B cell (primary cell): ENCODE results near the gene QSOX2. TPM values are rescaled to one million over a fixed set of nuclear protein-coding genes. Genes with fewer than 3 reads are reported as not detected.
A peak's percentile ranks its signal among the peaks of the same experiment; 100 is the strongest.

Experiments used
- ATAC-seq: fragments of 200-7000 bp; cut with Tn5 transposase; one replicate; pipeline ENCODE4 v1.10.0; 2021; ENCODE audit warnings: low read depth, mild to moderate bottlenecking, moderate number of reproducible peaks, moderate library complexity
- CTCF ChIA-PET: fragments of 350-600 bp; sonication (Branson Sonifier 250); formaldehyde crosslinking; loops from one replicate; lab custom pipeline; 2021; ENCODE audit warnings: antibody characterized with exemption, inconsistent platforms; lab: Charles Lee
- POLR2A ChIA-PET: fragments of 350-600 bp; sonication (Branson Sonifier 250); formaldehyde crosslinking; loops from one replicate; lab custom pipeline; 2021; ENCODE audit warnings: antibody characterized with exemption; lab: Charles Lee
- DNase-seq: peaks from one replicate; pipeline ENCODE4 v3.0.0; 2013
- H2AFZ ChIP-seq: 2 replicates; pipeline ENCODE4 v1.6.1; 2012; ENCODE audit warnings: mild to moderate bottlenecking, low read depth, low read length; ENCODE audit not compliant: insufficient read depth, poor library complexity, severe bottlenecking
- H3K27ac ChIP-seq, 2 donors: 1 replicate in 1 of 2; 2 replicates in 1 of 2; pipeline ENCODE4 v1.5.1; 2012 to 2013; ENCODE audit warnings: low read length in 2 of 2, mild to moderate bottlenecking in 2 of 2, moderate library complexity in 1 of 2
- H3K27me3 ChIP-seq, 4 experiments: fragments of 200-600 bp in 1 of 4; sonication (generic) in 1 of 4; replicated peaks in 1 of 4; 1 replicate in 2 of 4; 2 replicates in 2 of 4; pipeline versions ENCODE4 v1.6.1 to v1.7.0; 2013 to 2016; ENCODE audit warnings: low read length in 3 of 4, mild to moderate bottlenecking in 2 of 4, mixed read lengths in 1 of 4, moderate library complexity in 1 of 4; ENCODE audit not compliant: insufficient read depth in 4 of 4, control insufficient read depth in 3 of 4; ENCODE audit errors: control extremely low read depth in 1 of 4
- H3K36me3 ChIP-seq, 2 experiments: replicated peaks in 1 of 2; 1 replicate in 1 of 2; 2 replicates in 1 of 2; pipeline versions ENCODE4 v1.6.1 to v1.7.1; 2013; ENCODE audit warnings: low read length in 1 of 2; ENCODE audit not compliant: insufficient read depth in 2 of 2, control insufficient read depth in 1 of 2; ENCODE audit errors: control extremely low read depth in 1 of 2, extremely low read depth in 1 of 2
- H3K4me1 ChIP-seq, 2 donors: fragments of 200-600 bp in 1 of 2; sonication (generic) in 1 of 2; 1 replicate in 1 of 2; 2 replicates in 1 of 2; pipeline versions ENCODE4 v1.5.1 to v1.6.1; 2013 to 2017; ENCODE audit warnings: low read length in 2 of 2; ENCODE audit not compliant: control insufficient read depth in 2 of 2, insufficient read depth in 2 of 2
- H3K4me2 ChIP-seq: replicated peaks from 2 replicates; pipeline ENCODE3; 2012; ENCODE audit warnings: mild to moderate bottlenecking, low read depth, low read length; ENCODE audit not compliant: poor library complexity, severe bottlenecking
- H3K4me3 ChIP-seq, 5 experiments: fragments of 200-600 bp in 1 of 5; sonication (generic) in 1 of 5; 1 replicate in 3 of 5; 2 replicates in 2 of 5; pipeline versions ENCODE4 v1.5.1 to v1.7.0; 2011 to 2016; ENCODE audit warnings: low read length in 4 of 5, mild to moderate bottlenecking in 4 of 5, low read depth in 2 of 5, control low read depth in 1 of 5, moderate library complexity in 1 of 5; ENCODE audit not compliant: insufficient read depth in 1 of 5; ENCODE audit errors: control extremely low read depth in 1 of 5, extremely low read depth in 1 of 5
- H3K79me2 ChIP-seq: fragments of 200-600 bp; sonication (generic); one replicate; pipeline ENCODE4 v1.6.0; 2016; ENCODE audit warnings: low read length; ENCODE audit not compliant: control insufficient read depth, insufficient read depth
- H3K9ac ChIP-seq: fragments of 200-600 bp; sonication (generic); 2 replicates; pipeline ENCODE4 v1.6.1; 2017; ENCODE audit warnings: mild to moderate bottlenecking, low read length, moderate library complexity
- H3K9me3 ChIP-seq, 3 donors: one replicate each; pipeline versions ENCODE4 v1.6.1 to v1.7.1; 2013; ENCODE audit warnings: low read length in 2 of 3; ENCODE audit not compliant: control insufficient read depth in 2 of 3, insufficient read depth in 1 of 3; ENCODE audit errors: control extremely low read depth in 1 of 3
- H4K20me1 ChIP-seq: 2 replicates; pipeline ENCODE4 v1.6.0; 2012; ENCODE audit warnings: mild to moderate bottlenecking, low read length; ENCODE audit not compliant: insufficient read depth, control insufficient read depth, poor library complexity, severe bottlenecking
- H3K27ac Mint-ChIP-seq: one replicate; pipeline ENCODE4 v1.8.0; 2021; ENCODE audit warnings: mixed read lengths
- H3K27me3 Mint-ChIP-seq: one replicate; pipeline ENCODE4 v1.8.0; 2021; ENCODE audit warnings: mixed read lengths
- H3K4me1 Mint-ChIP-seq: one replicate; pipeline ENCODE4 v1.8.0; 2021; ENCODE audit warnings: mixed read lengths
- H3K4me3 Mint-ChIP-seq: one replicate; pipeline ENCODE4 v1.8.0; 2021; ENCODE audit warnings: mixed read lengths
- H3K9me3 Mint-ChIP-seq: one replicate; pipeline ENCODE4 v1.8.0; 2022; ENCODE audit warnings: mixed read lengths; ENCODE audit not compliant: insufficient read depth
- EZH2 ChIP-seq: IDR thresholded peaks from 2 replicates; pipeline ENCODE4 v1.6.1; 2012; ENCODE audit warnings: borderline replicate concordance, low read depth, mild to moderate bottlenecking, moderate library complexity, low read length; ENCODE audit not compliant: insufficient read depth, poor library complexity, severe bottlenecking
- WGBS: methylation state at CpG from one replicate; pipeline ENCODE4 v1.1.5; 2013; ENCODE audit warnings: missing lambda C conversion rate; ENCODE audit not compliant: insufficient coverage; 5-methylcytosine and 5-hydroxymethylcytosine counted together
- intact Hi-C: fragments of 100-400 bp; cut with micrococcal nuclease; formaldehyde crosslinking; loops from one replicate; pipeline ENCODE4 v1.10.0; 2022
- polyA plus RNA-seq: library from polyadenylated mRNA; depleted of rRNA; stranded (reverse); fragments of >200 nt; gene quantifications from 2 replicates; pipeline ENCODE4 v1.2.3, GENCODE V29; 2012
- total RNA-seq, 2 donors: library from RNA; stranded (reverse); fragments of 120-200 nt in 1 of 2; gene quantifications; 1 replicate in 1 of 2; 2 replicates in 1 of 2; pipeline versions ENCODE4 v1.2.3 to v1.2.4, GENCODE V29; 2013 to 2022
- TF ChIP-seq, protein P1 (sequence below): fragments of 200-600 bp; IDR thresholded peaks from one replicate; pipeline ENCODE4 v1.8.0; 2022; ENCODE audit warnings: antibody characterized with exemption, mild to moderate bottlenecking

Gene QSOX2
- total and polyA plus RNA-seq, 2 donors (not counting 1 experiment from before 2014, with no cell fraction given), result 62.9 to 139 TPM

DNA sequence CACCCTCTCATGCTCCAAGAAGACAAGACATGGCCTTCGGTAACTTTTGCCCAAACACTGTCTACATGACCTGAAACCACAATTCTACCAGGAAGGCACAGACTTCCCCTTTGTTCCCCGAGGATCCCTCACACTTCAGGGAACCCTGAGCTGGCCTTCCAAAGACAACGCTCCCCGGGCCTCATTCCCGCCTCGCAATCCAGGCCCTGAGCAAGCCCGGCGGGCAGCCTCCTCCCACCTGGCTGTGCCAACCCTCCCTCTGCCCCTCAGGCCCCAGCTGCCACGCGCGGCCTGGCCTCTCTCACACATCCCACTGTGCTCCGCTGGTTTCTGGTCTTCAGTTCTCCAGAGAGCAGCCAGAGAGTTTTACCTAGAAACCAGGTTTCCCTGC, 7.3 kb downstream of the QSOX2 start:
- no peak for DNase-seq
- peaks cover 100% of the 10 kb centered on the region for H3K79me2 ChIP-seq
- CTCF ChIA-PET, result interaction anchor here (1.0 to 8.5 kb wide), 2 partner anchors 8 to 13 kb away, joined by 3 to 102 read pairs; no protein-coding TSS in a partner anchor

More for the DNA sequence above, 7.3 kb downstream of the QSOX2 start:
- Histone ChIP-seq H3K36me3 (peaks cover 2 to 52% of the 10 kb centered on the region in 2 experiments), H3K27ac (peak overlapping the region; percentile 54 to 78), H3K4me1 (peaks cover 66 to 90% of the 10 kb centered on the region in 2 donors), H3K4me2 (peak overlapping the region; percentile 86), H3K9me3 (no peaks in the 10 kb centered on the region), H3K27me3 (no peaks in the 10 kb centered on the region), H4K20me1 (peaks cover 91% of the 10 kb centered on the region), H3K4me3 (peak overlapping the region in 3 of 5 experiments; percentile 6 to 40 (median 29)), H3K9ac (peak overlapping the region; percentile 48), H2AFZ (peak overlapping the region; percentile 21)
- TF ChIP-seq EZH2, result no peak
- TF ChIP-seq, protein P1, sequence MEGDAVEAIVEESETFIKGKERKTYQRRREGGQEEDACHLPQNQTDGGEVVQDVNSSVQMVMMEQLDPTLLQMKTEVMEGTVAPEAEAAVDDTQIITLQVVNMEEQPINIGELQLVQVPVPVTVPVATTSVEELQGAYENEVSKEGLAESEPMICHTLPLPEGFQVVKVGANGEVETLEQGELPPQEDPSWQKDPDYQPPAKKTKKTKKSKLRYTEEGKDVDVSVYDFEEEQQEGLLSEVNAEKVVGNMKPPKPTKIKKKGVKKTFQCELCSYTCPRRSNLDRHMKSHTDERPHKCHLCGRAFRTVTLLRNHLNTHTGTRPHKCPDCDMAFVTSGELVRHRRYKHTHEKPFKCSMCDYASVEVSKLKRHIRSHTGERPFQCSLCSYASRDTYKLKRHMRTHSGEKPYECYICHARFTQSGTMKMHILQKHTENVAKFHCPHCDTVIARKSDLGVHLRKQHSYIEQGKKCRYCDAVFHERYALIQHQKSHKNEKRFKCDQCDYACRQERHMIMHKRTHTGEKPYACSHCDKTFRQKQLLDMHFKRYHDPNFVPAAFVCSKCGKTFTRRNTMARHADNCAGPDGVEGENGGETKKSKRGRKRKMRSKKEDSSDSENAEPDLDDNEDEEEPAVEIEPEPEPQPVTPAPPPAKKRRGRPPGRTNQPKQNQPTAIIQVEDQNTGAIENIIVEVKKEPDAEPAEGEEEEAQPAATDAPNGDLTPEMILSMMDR, result no peak
- Mint-ChIP-seq H3K9me3 (no peaks in the 10 kb centered on the region), H3K27me3 (no peaks in the 10 kb centered on the region), H3K4me1 (peaks cover 89% of the 10 kb centered on the region), H3K27ac (peak overlapping the region; percentile 90), H3K4me3 (peak overlapping the region; percentile 94)
- POLR2A ChIA-PET, result interaction anchor here (3.6 kb wide), 1 partner anchor 12 kb away, joined by 53 read pairs; no protein-coding TSS in a partner anchor
- 21% methylated on average over 12 of the region's 12 CpGs for WGBS
- ATAC-seq, result no peak
- intact Hi-C loops, result loop anchor here (5.0 kb wide), 1 partner anchor 46 kb away; no protein-coding TSS in a partner anchor
